K562 (cell line): ENCODE data around the gene SSBP2.

Experiments
- BACH1 ChIP-seq: fragments of 200-800 bp; sonication (Bioruptor generic); IDR thresholded peaks from 2 replicates; pipeline ENCODE4 v1.6.1; 2016; ENCODE audit warnings: missing genetic modification characterization, missing compliant biosample characterization
- GATA2 ChIP-seq: sonication (generic); formaldehyde crosslinking; IDR thresholded peaks from 2 replicates; pipeline ENCODE4 v1.4.0; 2020; ENCODE audit warnings: mild to moderate bottlenecking, missing genetic modification reagents
- KDM4B ChIP-seq, 2 experiments: fragments of 450-650 bp in 1 of 2; sonication (generic) in 1 of 2; IDR thresholded peaks; 2 replicates each; pipeline ENCODE4 v1.6.1; 2016 to 2017; ENCODE audit warnings: borderline replicate concordance in 2 of 2, antibody characterized with exemption in 1 of 2, low read depth in 1 of 2, mild to moderate bottlenecking in 1 of 2
- MXI1 ChIP-seq: IDR thresholded peaks from 2 replicates; pipeline ENCODE4 v1.6.1; 2011; ENCODE audit warnings: low read depth, mild to moderate bottlenecking, improper control_type of control experiment, low read length
- MYC ChIP-seq, 2 experiments: fragments of 250-450 bp in 1 of 2; sonication (Bioruptor Pico) in 1 of 2; IDR thresholded peaks; 2 replicates each; pipeline versions ENCODE4 v1.5.1 to v1.6.1; 2012 to 2021; ENCODE audit warnings: low read depth in 2 of 2, borderline replicate concordance in 1 of 2, improper control_type of control experiment in 1 of 2, low read length in 1 of 2, mild to moderate bottlenecking in 1 of 2, moderate library complexity in 1 of 2
- NFRKB ChIP-seq: fragments of 450-650 bp; IDR thresholded peaks from 2 replicates; pipeline ENCODE4 v1.6.1; 2016; ENCODE audit warnings: low read depth
- POLR2AphosphoS5 ChIP-seq: IDR thresholded peaks from 2 replicates; pipeline ENCODE4 v1.6.1; 2011; ENCODE audit warnings: mild to moderate bottlenecking, low read depth, low read length, moderate library complexity; ENCODE audit not compliant: control insufficient read depth, insufficient read depth
- YBX1 ChIP-seq: fragments of 450-650 bp; IDR thresholded peaks from 2 replicates; pipeline ENCODE4 v1.7.1; 2016; ENCODE audit warnings: mild to moderate bottlenecking
- ZBTB11 ChIP-seq, 3 experiments: fragments of 200-800 bp in 1 of 3; fragments of 250-450 bp in 1 of 3; fragments of 450-650 bp in 1 of 3; sonication (Bioruptor Pico) in 1 of 3; sonication (Bioruptor generic) in 1 of 3; formaldehyde crosslinking in 1 of 3; IDR thresholded peaks; 2 replicates each; pipeline versions ENCODE4 v1.6.1 to v1.8.0; 2016 to 2022; ENCODE audit warnings: mild to moderate bottlenecking in 2 of 3, missing genetic modification characterization in 2 of 3, missing compliant biosample characterization in 1 of 3, moderate library complexity in 1 of 3
- ZNF766 ChIP-seq: fragments of 200-800 bp; sonication (Bioruptor generic); conservative IDR thresholded peaks from 2 replicates; pipeline ENCODE4 v1.6.1; 2016; ENCODE audit warnings: missing genetic modification characterization, missing compliant biosample characterization

DNA sequence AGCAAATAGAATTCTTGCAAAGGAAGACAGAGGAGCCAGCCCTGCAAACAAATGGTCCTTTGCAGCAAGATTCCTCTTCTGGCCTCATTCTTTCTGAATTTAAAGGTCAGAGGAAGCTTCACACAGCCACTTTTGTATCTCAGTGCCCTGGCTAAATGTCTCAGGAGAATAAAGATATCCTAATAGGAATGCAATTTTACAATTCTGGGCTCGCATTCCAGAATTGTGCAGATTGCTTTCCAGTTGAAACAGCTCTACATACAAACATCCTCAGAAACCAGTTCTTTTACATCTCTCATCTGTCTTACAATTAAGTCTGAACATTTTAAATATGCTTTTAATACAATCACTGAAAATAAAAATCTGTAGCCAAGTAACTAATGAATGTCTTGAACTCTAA lies 342.4 kb downstream of the SSBP2 start:
- TF ChIP-seq MXI1 (no peak), POLR2AphosphoS5 (no peak), YBX1 (no peak), ZNF766 (no peak), BACH1 (tag) (no peak), KDM4B (IDR thresholded peaks at IDR 0.05; ENCODE audit: borderline replicate concordance in 2 of 2, low read depth in 1 of 2) (no peak), MYC (IDR thresholded peaks at IDR 0.05; ENCODE audit: low read depth, low read length) (no peak), MYC (CRISPR knock-in tag; IDR thresholded peaks at IDR 0.05; ENCODE audit: borderline replicate concordance, low read depth) (no peak), ZBTB11 (CRISPR knock-in tag; IDR thresholded peaks at IDR 0.05) (no peak), NFRKB (no peak), GATA2 (CRISPR knock-in tag) (no peak)
